OCI-LY1 (cell line): Measurements from ENCODE around the gene DCST1.

Source experiments
- EZH2 ChIP-seq: fragments of 200-600 bp; sonication (generic), shearing (Covaris generic); IDR thresholded peaks from 2 replicates; pipeline ENCODE4 v1.8.0; 2017; ENCODE audit warnings: borderline replicate concordance, mixed run types, mild to moderate bottlenecking, antibody characterized with exemption, low read length, moderate library complexity, mixed read lengths
- TF ChIP-seq, protein P1 (sequence below): fragments of 200-600 bp; sonication (generic), shearing (Covaris generic); IDR thresholded peaks from 2 replicates; pipeline ENCODE4 v1.5.1; 2017; ENCODE audit warnings: mild to moderate bottlenecking, antibody characterized with exemption, low read length, moderate library complexity, mixed read lengths

DNA sequence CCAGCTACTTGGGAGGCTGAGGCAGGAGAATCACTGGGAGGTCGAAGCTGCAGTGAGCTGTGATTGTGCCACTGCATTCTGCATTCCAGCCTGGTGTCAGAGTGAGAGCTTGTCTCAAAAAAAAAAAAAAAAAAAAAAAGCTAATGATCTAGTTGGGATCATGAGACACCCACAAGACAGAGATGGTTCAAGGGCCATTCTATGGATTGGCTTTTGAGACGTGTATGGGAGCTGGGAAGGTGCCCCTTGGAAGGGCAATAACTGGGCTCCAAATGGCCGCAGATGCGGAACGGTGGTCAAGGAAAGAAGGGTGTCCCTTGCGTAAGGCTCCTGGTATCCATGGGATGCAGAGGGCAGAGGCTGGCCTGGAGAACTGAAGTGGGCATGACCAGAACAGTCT lies 10.7 kb downstream of the DCST1 start:
- TF ChIP-seq, protein P1, sequence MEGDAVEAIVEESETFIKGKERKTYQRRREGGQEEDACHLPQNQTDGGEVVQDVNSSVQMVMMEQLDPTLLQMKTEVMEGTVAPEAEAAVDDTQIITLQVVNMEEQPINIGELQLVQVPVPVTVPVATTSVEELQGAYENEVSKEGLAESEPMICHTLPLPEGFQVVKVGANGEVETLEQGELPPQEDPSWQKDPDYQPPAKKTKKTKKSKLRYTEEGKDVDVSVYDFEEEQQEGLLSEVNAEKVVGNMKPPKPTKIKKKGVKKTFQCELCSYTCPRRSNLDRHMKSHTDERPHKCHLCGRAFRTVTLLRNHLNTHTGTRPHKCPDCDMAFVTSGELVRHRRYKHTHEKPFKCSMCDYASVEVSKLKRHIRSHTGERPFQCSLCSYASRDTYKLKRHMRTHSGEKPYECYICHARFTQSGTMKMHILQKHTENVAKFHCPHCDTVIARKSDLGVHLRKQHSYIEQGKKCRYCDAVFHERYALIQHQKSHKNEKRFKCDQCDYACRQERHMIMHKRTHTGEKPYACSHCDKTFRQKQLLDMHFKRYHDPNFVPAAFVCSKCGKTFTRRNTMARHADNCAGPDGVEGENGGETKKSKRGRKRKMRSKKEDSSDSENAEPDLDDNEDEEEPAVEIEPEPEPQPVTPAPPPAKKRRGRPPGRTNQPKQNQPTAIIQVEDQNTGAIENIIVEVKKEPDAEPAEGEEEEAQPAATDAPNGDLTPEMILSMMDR, result no peak
- TF ChIP-seq EZH2, result no peak
